GM12878 (cell line): ENCODE data around the gene SLC41A1. TPM values are rescaled to one million over a fixed set of nuclear protein-coding genes. Genes with fewer than 3 reads are reported as not detected.

Experiments used
- BACH1 ChIP-seq: fragments of 450-650 bp; IDR thresholded peaks from 2 replicates; pipeline ENCODE4 v1.6.1; 2017; ENCODE audit warnings: mild to moderate bottlenecking, borderline replicate concordance
- CREM ChIP-seq: IDR thresholded peaks from 2 replicates; pipeline ENCODE4 v1.6.1; 2014; ENCODE audit warnings: antibody characterized with exemption, low read depth
- DPF2 ChIP-seq: fragments of 450-650 bp; IDR thresholded peaks from 2 replicates; pipeline ENCODE4 v1.6.1; 2017; ENCODE audit warnings: mild to moderate bottlenecking
- FOXM1 ChIP-seq: IDR thresholded peaks from 2 replicates; pipeline ENCODE4 v1.6.1; 2012; ENCODE audit warnings: low read depth, mild to moderate bottlenecking, inconsistent platforms, low read length, moderate library complexity
- NBN ChIP-seq: fragments of 450-650 bp; IDR thresholded peaks from 2 replicates; pipeline ENCODE4 v1.6.1; 2016
- NFYB ChIP-seq: IDR thresholded peaks from 2 replicates; pipeline ENCODE4 v1.6.1; 2011; ENCODE audit warnings: low read depth, mild to moderate bottlenecking, low read length, improper control_type of control experiment, moderate library complexity; ENCODE audit not compliant: insufficient read depth
- PML ChIP-seq: IDR thresholded peaks from 2 replicates; pipeline ENCODE4 v1.6.1; 2012; ENCODE audit warnings: low read length, inconsistent platforms
- RB1 ChIP-seq: fragments of 450-650 bp; formaldehyde crosslinking; IDR thresholded peaks from 2 replicates; pipeline ENCODE4 v1.6.1; 2017; ENCODE audit warnings: mild to moderate bottlenecking, borderline replicate concordance
- RCOR1 ChIP-seq: conservative IDR thresholded peaks from 2 replicates; pipeline ENCODE4 v1.6.1; 2012; ENCODE audit warnings: low read depth, low read length, improper control_type of control experiment
- SUPT20H ChIP-seq: IDR thresholded peaks from 2 replicates; pipeline ENCODE4 v1.6.1; 2011; ENCODE audit warnings: low read depth, mild to moderate bottlenecking, low read length, moderate library complexity, borderline replicate concordance; ENCODE audit not compliant: control insufficient read depth
- YY1 ChIP-seq: IDR thresholded peaks from 2 replicates; pipeline ENCODE4 v1.6.1; 2011; ENCODE audit warnings: low read depth, mild to moderate bottlenecking, low read length
- ZNF207 ChIP-seq: fragments of 450-650 bp; IDR thresholded peaks from 2 replicates; pipeline ENCODE4 v1.6.1; 2014; ENCODE audit warnings: antibody characterized with exemption, mild to moderate bottlenecking, borderline replicate concordance
- ZNF384 ChIP-seq: IDR thresholded peaks from 2 replicates; pipeline ENCODE4 v1.6.1; 2012; ENCODE audit warnings: low read depth, mild to moderate bottlenecking, low read length, improper control_type of control experiment, borderline replicate concordance
- polyA plus RNA-seq, 11 experiments: library from polyadenylated mRNA; depleted of rRNA in 4 of 11; unstranded in 6 of 11; stranded (reverse) in 5 of 11; fragments of >200 nt; fragmentation: Nextera tagmentation in 4 of 11; fragmentation: Illumina TruSeq in 1 of 11; extraction: Ambion mirVana in 4 of 11; extraction: Trizol in 1 of 11; gene quantifications; 1 replicate in 1 of 11; 2 replicates in 10 of 11; pipeline versions ENCODE4 v1.2.1 to v1.2.3, GENCODE V29; 2011 to 2016; ENCODE audit warnings: inconsistent platforms in 2 of 11, missing spikeins in 2 of 11, low read depth in 1 of 11
- total RNA-seq, 4 experiments: library from RNA; depleted of rRNA in 3 of 4; stranded (reverse); fragments of >200 nt in 3 of 4; fragmentation: Illumina TruSeq in 1 of 4; extraction: Trizol in 1 of 4; gene quantifications; 2 replicates each; pipeline versions ENCODE4 v1.2.1 to v1.2.3, GENCODE V29; 2013 to 2021
- TF ChIP-seq, protein P1 (sequence below): fragments of 450-650 bp; formaldehyde crosslinking; IDR thresholded peaks from 2 replicates; pipeline ENCODE4 v1.4.0; 2020; ENCODE audit warnings: mild to moderate bottlenecking, moderate library complexity
- TF ChIP-seq, protein P2 (sequence below): IDR thresholded peaks from 2 replicates; pipeline ENCODE4 v1.6.1; 2012; ENCODE audit warnings: improper control_type of control experiment, low read depth, low read length; ENCODE audit not compliant: insufficient replicate concordance
- TF ChIP-seq, protein P3 (sequence below), 3 experiments: IDR thresholded peaks in 2 of 3; conservative IDR thresholded peaks in 1 of 3; 2 replicates each; pipeline ENCODE4 v1.5.1; 2011; ENCODE audit warnings: low read depth in 3 of 3, low read length in 3 of 3, mild to moderate bottlenecking in 3 of 3, control low read depth in 2 of 3, moderate library complexity in 2 of 3, inconsistent platforms in 1 of 3, mixed read lengths in 1 of 3; ENCODE audit not compliant: control insufficient read depth in 2 of 3, insufficient read depth in 1 of 3; ENCODE audit errors: extremely low read depth in 1 of 3

SLC41A1 gene
- total and polyA plus RNA-seq, 10 of the 15 experiments (the other 5 are each of a cell fraction or from before 2014, with no cell fraction given), result 0.13 to 11.3 (median 0.42) TPM

DNA sequence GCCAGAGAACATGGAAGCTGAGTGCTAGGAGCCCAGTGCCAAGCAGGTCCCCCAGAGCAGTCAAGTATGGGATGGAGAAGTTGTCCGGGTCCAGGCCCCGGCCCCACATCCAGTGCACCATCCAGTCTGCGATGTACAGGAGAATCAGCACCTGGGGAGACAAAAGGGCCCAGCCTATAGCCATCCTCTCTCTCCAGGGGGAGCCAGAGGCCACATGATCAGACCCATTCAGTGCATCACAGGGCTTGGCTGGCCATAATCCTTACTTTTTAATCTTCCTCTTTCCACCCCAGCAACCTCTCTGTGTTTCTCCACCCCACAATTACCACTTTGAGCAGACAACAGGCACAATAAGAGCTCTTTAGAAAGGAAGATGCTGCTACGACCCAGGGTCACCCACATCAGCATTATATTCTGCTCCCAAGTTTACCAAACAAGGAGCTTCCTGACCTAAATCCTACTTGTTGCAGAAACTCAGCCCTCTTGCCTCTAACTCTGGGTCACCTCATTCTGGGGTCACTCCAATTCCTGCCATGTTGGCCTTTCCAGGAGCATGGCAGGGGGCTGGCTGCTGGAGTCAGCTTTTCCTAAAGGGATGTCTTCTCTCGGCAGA lies 21.3 kb downstream of the SLC41A1 start (continued):
- TF ChIP-seq DPF2 (no peak), RCOR1 (no peak), YY1 (peak; percentile 60; the same call in 1 of the 2 replicates), RB1 (0 out of 2 replicates have a peak, but pooled peaks have one; percentile 49), SUPT20H (no peak), NBN (no peak), NFYB (no peak), CREM (no peak), ZNF384 (no peak), PML (no peak), BACH1 (no peak), FOXM1 (no peak), ZNF207 (0 out of 2 replicates have a peak, but pooled peaks have one; percentile 19)
- TF ChIP-seq, protein P1, sequence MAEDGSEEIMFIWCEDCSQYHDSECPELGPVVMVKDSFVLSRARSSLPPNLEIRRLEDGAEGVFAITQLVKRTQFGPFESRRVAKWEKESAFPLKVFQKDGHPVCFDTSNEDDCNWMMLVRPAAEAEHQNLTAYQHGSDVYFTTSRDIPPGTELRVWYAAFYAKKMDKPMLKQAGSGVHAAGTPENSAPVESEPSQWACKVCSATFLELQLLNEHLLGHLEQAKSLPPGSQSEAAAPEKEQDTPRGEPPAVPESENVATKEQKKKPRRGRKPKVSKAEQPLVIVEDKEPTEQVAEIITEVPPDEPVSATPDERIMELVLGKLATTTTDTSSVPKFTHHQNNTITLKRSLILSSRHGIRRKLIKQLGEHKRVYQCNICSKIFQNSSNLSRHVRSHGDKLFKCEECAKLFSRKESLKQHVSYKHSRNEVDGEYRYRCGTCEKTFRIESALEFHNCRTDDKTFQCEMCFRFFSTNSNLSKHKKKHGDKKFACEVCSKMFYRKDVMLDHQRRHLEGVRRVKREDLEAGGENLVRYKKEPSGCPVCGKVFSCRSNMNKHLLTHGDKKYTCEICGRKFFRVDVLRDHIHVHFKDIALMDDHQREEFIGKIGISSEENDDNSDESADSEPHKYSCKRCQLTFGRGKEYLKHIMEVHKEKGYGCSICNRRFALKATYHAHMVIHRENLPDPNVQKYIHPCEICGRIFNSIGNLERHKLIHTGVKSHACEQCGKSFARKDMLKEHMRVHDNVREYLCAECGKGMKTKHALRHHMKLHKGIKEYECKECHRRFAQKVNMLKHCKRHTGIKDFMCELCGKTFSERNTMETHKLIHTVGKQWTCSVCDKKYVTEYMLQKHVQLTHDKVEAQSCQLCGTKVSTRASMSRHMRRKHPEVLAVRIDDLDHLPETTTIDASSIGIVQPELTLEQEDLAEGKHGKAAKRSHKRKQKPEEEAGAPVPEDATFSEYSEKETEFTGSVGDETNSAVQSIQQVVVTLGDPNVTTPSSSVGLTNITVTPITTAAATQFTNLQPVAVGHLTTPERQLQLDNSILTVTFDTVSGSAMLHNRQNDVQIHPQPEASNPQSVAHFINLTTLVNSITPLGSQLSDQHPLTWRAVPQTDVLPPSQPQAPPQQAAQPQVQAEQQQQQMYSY, result no peak
- TF ChIP-seq, protein P2, sequence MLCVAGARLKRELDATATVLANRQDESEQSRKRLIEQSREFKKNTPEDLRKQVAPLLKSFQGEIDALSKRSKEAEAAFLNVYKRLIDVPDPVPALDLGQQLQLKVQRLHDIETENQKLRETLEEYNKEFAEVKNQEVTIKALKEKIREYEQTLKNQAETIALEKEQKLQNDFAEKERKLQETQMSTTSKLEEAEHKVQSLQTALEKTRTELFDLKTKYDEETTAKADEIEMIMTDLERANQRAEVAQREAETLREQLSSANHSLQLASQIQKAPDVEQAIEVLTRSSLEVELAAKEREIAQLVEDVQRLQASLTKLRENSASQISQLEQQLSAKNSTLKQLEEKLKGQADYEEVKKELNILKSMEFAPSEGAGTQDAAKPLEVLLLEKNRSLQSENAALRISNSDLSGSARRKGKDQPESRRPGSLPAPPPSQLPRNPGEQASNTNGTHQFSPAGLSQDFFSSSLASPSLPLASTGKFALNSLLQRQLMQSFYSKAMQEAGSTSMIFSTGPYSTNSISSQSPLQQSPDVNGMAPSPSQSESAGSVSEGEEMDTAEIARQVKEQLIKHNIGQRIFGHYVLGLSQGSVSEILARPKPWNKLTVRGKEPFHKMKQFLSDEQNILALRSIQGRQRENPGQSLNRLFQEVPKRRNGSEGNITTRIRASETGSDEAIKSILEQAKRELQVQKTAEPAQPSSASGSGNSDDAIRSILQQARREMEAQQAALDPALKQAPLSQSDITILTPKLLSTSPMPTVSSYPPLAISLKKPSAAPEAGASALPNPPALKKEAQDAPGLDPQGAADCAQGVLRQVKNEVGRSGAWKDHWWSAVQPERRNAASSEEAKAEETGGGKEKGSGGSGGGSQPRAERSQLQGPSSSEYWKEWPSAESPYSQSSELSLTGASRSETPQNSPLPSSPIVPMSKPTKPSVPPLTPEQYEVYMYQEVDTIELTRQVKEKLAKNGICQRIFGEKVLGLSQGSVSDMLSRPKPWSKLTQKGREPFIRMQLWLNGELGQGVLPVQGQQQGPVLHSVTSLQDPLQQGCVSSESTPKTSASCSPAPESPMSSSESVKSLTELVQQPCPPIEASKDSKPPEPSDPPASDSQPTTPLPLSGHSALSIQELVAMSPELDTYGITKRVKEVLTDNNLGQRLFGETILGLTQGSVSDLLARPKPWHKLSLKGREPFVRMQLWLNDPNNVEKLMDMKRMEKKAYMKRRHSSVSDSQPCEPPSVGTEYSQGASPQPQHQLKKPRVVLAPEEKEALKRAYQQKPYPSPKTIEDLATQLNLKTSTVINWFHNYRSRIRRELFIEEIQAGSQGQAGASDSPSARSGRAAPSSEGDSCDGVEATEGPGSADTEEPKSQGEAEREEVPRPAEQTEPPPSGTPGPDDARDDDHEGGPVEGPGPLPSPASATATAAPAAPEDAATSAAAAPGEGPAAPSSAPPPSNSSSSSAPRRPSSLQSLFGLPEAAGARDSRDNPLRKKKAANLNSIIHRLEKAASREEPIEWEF, result no peak
- TF ChIP-seq, protein P3, sequence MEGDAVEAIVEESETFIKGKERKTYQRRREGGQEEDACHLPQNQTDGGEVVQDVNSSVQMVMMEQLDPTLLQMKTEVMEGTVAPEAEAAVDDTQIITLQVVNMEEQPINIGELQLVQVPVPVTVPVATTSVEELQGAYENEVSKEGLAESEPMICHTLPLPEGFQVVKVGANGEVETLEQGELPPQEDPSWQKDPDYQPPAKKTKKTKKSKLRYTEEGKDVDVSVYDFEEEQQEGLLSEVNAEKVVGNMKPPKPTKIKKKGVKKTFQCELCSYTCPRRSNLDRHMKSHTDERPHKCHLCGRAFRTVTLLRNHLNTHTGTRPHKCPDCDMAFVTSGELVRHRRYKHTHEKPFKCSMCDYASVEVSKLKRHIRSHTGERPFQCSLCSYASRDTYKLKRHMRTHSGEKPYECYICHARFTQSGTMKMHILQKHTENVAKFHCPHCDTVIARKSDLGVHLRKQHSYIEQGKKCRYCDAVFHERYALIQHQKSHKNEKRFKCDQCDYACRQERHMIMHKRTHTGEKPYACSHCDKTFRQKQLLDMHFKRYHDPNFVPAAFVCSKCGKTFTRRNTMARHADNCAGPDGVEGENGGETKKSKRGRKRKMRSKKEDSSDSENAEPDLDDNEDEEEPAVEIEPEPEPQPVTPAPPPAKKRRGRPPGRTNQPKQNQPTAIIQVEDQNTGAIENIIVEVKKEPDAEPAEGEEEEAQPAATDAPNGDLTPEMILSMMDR (IDR thresholded peaks at IDR 0.05 in 2 of 3, conservative IDR thresholded peaks at IDR 0.05 in 1 of 3; ENCODE audit: control insufficient read depth in 2 of 3, extremely low read depth in 1 of 3, insufficient read depth in 1 of 3, low read depth in 3 of 3, low read length in 3 of 3), result peak; percentile 87 to 94 (median 91); a peak in 5 of 6 replicates
